C4-2B (cell line): ENCODE results near the gene SYNPR.

Experiments used
- H3K27ac ChIP-seq: fragments of 450-650 bp; 2 replicates; pipeline ENCODE4 v1.5.1; 2017
- CTCF ChIP-seq: fragments of 450-650 bp; conservative IDR thresholded peaks from 2 replicates; pipeline ENCODE4 v1.5.1; 2017; ENCODE audit warnings: mild to moderate bottlenecking
- ZFX ChIP-seq: fragments of 450-650 bp; IDR thresholded peaks from 2 replicates; pipeline ENCODE4 v1.6.1; 2017

SYNPR gene

GRCh38 chr3:63513791-63514190, 235.7 kb downstream of the SYNPR start:
- TF ChIP-seq CTCF = no peak
- no peak for TF ChIP-seq ZFX
- H3K27ac ChIP-seq = no peak overlapping the region

GRCh38 chr3:63514678-63515077, 236.6 kb downstream of the SYNPR start:
- no peak for TF ChIP-seq CTCF
- no peak for TF ChIP-seq ZFX
- no peak overlapping the region for H3K27ac ChIP-seq

- TF ChIP-seq CTCF (no peak), ZFX (no peak)
- H3K27ac ChIP-seq = no peak overlapping the region
These were observed 241.3 kb downstream of the SYNPR start for GRCh38 chr3:63519426-63519825.

GRCh38 chr3:63521657-63522056, 243.5 kb downstream of the SYNPR start:
- no peak for TF ChIP-seq CTCF
- no peak for TF ChIP-seq ZFX
- no peak overlapping the region for H3K27ac ChIP-seq

- TF ChIP-seq ZFX (no peak), CTCF (no peak)
- H3K27ac ChIP-seq = no peak overlapping the region
These were observed 245.0 kb downstream of the SYNPR start for GRCh38 chr3:63523100-63523499.

- no peak for TF ChIP-seq CTCF
- TF ChIP-seq ZFX = no peak
- H3K27ac ChIP-seq = no peak overlapping the region
These were observed 250.4 kb downstream of the SYNPR start for GRCh38 chr3:63528325-63529000.

- H3K27ac ChIP-seq = no peak overlapping the region
- TF ChIP-seq ZFX (no peak), CTCF (no peak)
These were observed 254.4 kb downstream of the SYNPR start for GRCh38 chr3:63532521-63532920.
